ENCODE results near the gene INHBC.

INHBC gene

DNA sequence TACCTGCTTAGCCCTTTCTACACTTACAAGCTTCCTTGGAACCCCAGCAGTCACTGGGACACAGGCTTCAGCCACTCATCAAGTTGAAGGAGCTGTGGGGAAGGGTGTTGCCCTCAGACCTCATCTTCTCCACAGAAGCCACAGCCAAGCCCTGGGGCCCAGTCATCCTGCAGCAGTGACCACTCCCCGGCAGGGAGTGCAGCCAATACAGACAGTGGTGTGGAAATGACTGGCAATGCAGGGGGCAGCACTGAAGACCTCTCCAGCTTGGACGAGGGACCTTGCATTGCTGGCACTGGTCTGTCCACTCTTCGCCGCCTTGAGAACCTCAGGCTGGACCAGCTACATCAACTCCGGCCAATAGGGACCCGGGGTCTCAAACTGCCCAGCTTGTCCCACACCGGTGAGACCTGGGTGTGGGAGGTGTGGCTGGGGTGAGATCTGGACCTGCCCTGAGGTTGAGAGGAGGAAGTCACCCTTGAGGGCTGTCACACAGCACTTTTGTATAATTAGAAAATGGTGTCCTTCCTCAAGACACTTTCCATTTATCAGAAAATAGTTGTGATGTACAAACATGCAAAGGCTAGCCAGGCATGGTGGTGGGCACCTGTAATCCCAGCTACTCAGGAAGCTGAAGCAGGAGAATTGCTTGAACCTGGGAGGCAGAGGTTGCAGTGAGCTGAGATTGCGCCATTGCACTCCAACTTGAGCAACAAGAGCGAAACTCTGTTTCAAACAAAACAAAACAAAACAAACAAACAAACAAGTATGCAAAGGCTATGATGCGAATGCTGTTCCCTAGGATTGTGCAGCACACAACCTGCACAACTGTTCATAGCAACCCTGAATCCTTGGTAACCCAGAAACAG lies 34.9 kb downstream of the INHBC start:
- no peak for DNase-seq (ENCODE audit: low read depth)
- TF ChIP-seq, protein P1, sequence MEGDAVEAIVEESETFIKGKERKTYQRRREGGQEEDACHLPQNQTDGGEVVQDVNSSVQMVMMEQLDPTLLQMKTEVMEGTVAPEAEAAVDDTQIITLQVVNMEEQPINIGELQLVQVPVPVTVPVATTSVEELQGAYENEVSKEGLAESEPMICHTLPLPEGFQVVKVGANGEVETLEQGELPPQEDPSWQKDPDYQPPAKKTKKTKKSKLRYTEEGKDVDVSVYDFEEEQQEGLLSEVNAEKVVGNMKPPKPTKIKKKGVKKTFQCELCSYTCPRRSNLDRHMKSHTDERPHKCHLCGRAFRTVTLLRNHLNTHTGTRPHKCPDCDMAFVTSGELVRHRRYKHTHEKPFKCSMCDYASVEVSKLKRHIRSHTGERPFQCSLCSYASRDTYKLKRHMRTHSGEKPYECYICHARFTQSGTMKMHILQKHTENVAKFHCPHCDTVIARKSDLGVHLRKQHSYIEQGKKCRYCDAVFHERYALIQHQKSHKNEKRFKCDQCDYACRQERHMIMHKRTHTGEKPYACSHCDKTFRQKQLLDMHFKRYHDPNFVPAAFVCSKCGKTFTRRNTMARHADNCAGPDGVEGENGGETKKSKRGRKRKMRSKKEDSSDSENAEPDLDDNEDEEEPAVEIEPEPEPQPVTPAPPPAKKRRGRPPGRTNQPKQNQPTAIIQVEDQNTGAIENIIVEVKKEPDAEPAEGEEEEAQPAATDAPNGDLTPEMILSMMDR (IDR thresholded peaks at IDR 0.05; ENCODE audit: control insufficient read depth, extremely low read depth, insufficient read depth), result no peak
- H3K4me3 ChIP-seq (ENCODE audit: low read depth, low read length), result no peak overlapping the region

DNA sequence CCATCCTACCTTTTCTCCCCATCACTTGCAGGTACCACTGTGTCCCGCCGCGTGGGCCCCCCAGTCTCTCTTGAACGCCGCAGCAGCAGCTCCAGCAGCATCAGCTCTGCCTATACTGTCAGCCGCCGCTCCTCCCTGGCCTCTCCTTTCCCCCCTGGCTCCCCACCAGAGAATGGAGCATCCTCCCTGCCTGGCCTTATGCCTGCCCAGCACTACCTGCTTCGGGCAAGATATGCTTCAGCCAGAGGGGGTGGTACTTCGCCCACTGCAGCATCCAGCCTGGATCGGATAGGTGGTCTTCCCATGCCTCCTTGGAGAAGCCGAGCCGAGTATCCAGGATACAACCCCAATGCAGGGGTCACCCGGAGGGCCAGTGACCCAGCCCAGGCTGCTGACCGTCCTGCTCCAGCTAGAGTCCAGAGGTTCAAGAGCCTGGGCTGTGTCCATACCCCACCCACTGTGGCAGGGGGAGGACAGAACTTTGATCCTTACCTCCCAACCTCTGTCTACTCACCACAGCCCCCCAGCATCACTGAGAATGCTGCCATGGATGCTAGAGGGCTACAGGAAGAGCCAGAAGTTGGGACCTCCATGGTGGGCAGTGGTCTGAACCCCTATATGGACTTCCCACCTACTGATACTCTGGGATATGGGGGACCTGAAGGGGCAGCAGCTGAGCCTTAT lies 35.8 kb downstream of the INHBC start:
- TF ChIP-seq, protein P1 (IDR thresholded peaks at IDR 0.05; ENCODE audit: control insufficient read depth, extremely low read depth, insufficient read depth), result no peak
- no peak overlapping the region for H3K4me3 ChIP-seq (ENCODE audit: low read depth, low read length)

DNA sequence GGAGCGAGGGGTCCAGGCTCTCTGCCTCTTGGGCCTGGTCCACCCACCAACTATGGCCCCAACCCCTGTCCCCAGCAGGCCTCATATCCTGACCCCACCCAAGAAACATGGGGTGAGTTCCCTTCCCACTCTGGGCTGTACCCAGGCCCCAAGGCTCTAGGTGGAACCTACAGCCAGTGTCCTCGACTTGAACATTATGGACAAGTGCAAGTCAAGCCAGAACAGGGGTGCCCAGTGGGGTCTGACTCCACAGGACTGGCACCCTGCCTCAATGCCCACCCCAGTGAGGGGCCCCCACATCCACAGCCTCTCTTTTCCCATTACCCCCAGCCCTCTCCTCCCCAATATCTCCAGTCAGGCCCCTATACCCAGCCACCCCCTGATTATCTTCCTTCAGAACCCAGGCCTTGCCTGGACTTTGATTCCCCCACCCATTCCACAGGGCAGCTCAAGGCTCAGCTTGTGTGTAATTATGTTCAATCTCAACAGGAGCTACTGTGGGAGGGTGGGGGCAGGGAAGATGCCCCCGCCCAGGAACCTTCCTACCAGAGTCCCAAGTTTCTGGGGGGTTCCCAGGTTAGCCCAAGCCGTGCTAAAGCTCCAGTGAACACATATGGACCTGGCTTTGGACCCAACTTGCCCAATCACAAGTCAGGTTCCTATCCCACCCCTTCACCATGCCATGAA lies 36.5 kb downstream of the INHBC start:
- no peak for DNase-seq (ENCODE audit: low read depth)
- TF ChIP-seq, protein P1 (IDR thresholded peaks at IDR 0.05; ENCODE audit: control insufficient read depth, extremely low read depth, insufficient read depth), result no peak
- no peak overlapping the region for H3K4me3 ChIP-seq (ENCODE audit: low read depth, low read length)

More for the DNA sequence above, 35.8 kb downstream of the INHBC start:
- DNase-seq (ENCODE audit: low read depth), result no peak

DNA sequence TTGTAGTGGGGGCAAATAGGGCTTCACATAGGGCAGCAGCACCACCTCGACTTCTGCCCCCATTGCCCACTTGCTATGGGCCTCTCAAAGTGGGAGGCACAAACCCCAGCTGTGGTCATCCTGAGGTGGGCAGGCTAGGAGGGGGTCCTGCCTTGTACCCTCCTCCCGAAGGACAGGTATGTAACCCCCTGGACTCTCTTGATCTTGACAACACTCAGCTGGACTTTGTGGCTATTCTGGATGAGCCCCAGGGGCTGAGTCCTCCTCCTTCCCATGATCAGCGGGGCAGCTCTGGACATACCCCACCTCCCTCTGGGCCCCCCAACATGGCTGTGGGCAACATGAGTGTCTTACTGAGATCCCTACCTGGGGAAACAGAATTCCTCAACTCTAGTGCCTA lies 37.1 kb downstream of the INHBC start:
- TF ChIP-seq, protein P1 (IDR thresholded peaks at IDR 0.05; ENCODE audit: control insufficient read depth, extremely low read depth, insufficient read depth), result no peak
- no peak for DNase-seq (ENCODE audit: low read depth)
- no peak overlapping the region for H3K4me3 ChIP-seq (ENCODE audit: low read depth, low read length)

DNA sequence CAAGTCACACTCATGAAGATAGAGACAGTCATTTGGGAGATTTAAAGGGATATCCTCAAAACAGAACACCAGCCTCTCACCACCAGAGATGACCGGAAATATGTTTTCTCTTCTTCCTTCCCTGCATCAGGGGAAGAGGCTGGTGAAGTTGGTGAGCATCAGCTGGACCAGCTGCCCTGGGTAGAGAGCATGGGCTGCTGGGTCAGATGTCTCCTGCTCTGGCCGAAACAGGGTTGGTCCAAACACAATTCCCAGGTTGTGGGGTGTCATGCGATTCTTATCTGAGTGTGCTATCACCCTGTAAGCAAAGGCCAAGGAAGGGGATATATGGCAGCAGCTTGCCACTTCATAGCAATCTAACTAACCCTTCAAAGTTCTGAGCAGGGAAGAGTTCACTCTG lies 37.8 kb downstream of the INHBC start:
- DNase-seq (ENCODE audit: low read depth), result no peak
- H3K4me3 ChIP-seq (ENCODE audit: low read depth, low read length), result no peak overlapping the region
- TF ChIP-seq, protein P1 (IDR thresholded peaks at IDR 0.05; ENCODE audit: control insufficient read depth, extremely low read depth, insufficient read depth), result no peak

DNA sequence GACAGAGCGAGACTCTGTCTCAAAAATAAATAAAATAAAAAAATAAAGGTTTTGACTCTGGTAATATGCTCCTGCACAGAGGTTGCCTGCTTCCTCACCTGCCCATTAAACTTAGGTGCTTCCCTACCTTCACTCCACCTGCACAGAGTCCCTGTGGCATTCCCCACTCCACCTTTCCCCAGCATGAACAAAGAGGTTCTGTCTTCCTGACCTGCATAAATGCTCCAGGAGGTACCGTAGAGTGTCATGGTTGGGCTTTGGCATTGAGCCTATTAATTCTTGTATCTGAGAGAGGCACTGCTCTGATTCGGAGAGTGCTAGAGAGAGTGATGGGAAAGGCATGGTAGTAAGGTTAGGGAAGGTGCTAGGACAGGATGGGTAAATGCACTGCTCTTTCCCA lies 38.8 kb downstream of the INHBC start:
- no peak for DNase-seq (ENCODE audit: low read depth)
- TF ChIP-seq, protein P1 (IDR thresholded peaks at IDR 0.05; ENCODE audit: control insufficient read depth, extremely low read depth, insufficient read depth), result no peak

More for the DNA sequence above, 38.8 kb downstream of the INHBC start:
- H3K4me3 ChIP-seq (ENCODE audit: low read depth, low read length), result no peak overlapping the region
